Activated CD4-positive, alpha-beta memory T cell treated with anti-CD3 and anti-CD28 coated beads for 36 hours (primary cell): ENCODE results near the gene GJC1. TPM values are rescaled to one million over a fixed set of nuclear protein-coding genes. Genes with fewer than 3 reads are reported as not detected.
A peak's percentile ranks its signal among the peaks of the same experiment; 100 is the strongest.
"Not testable (repeated sequence)": the region's sequence is repeated elsewhere in the genome, so short reads cannot be mapped to it uniquely, and the experiment has no call there.

Experiments used
- CTCF ChIA-PET: fragments of 350-600 bp; sonication (Branson Sonifier 250); formaldehyde crosslinking; loops from one replicate; lab custom pipeline; 2021; ENCODE audit warnings: antibody characterized with exemption, inconsistent platforms; lab: Charles Lee
- POLR2A ChIA-PET: fragments of 350-600 bp; sonication (Branson Sonifier 250); formaldehyde crosslinking; loops from one replicate; lab custom pipeline; 2021; ENCODE audit warnings: antibody characterized with exemption; lab: Charles Lee
- DNase-seq: peaks from one replicate; pipeline ENCODE4 v3.0.0-alpha.2; 2020
- H3K27ac Mint-ChIP-seq: one replicate; pipeline ENCODE4 v1.8.0; 2021; ENCODE audit warnings: mixed read lengths
- H3K27me3 Mint-ChIP-seq: one replicate; pipeline ENCODE4 v1.8.0; 2021; ENCODE audit warnings: mixed read lengths
- H3K36me3 Mint-ChIP-seq: one replicate; pipeline ENCODE4 v1.8.0; 2021; ENCODE audit warnings: mixed read lengths
- H3K4me1 Mint-ChIP-seq: one replicate; pipeline ENCODE4 v1.8.0; 2021; ENCODE audit warnings: low read depth, mixed read lengths
- H3K4me3 Mint-ChIP-seq: one replicate; pipeline ENCODE4 v1.8.0; 2021; ENCODE audit warnings: mild to moderate bottlenecking, mixed read lengths
- H3K9me3 Mint-ChIP-seq: one replicate; pipeline ENCODE4 v1.8.0; 2021; ENCODE audit warnings: mixed read lengths
- intact Hi-C: fragments of 100-400 bp; cut with micrococcal nuclease; formaldehyde crosslinking; loops from one replicate; pipeline ENCODE4 v1.15.1; 2023
- total RNA-seq, 2 experiments: library from RNA; stranded (reverse); gene quantifications; one replicate each; pipeline ENCODE4 v1.2.3, GENCODE V29; 2021

Gene GJC1
- total RNA-seq, 2 experiments from 2014 or later = 1.9 to 2.7 TPM

GRCh38 chr17:44765965-44766364 lies 64.1 kb downstream of the GJC1 start:
- DNase-seq = no peak
- intact Hi-C loops = no loop called here
- no peaks in the 10 kb centered on the region for H3K4me1 Mint-ChIP-seq
- H3K4me3 Mint-ChIP-seq = no peak overlapping the region
- H3K9me3 Mint-ChIP-seq = no peaks in the 10 kb centered on the region
- POLR2A ChIA-PET = no interaction called here
- CTCF ChIA-PET = no interaction called here
- H3K27me3 Mint-ChIP-seq = peaks cover 19% of the 10 kb centered on the region
- H3K27ac Mint-ChIP-seq = no peak overlapping the region
- H3K36me3 Mint-ChIP-seq = no peaks in the 10 kb centered on the region

GRCh38 chr17:44763170-44763569 lies 66.9 kb downstream of the GJC1 start:
- intact Hi-C loops = no loop called here
- no peaks in the 10 kb centered on the region for H3K36me3 Mint-ChIP-seq
- no peak for DNase-seq
- no peak overlapping the region for H3K4me3 Mint-ChIP-seq
- no peaks in the 10 kb centered on the region for H3K4me1 Mint-ChIP-seq
- POLR2A ChIA-PET = interaction anchor here (0.6 kb wide), 1 partner anchor 35 kb away, joined by 4 read pairs; no protein-coding TSS in a partner anchor
- CTCF ChIA-PET = interaction anchor here (1.1 to 1.4 kb wide), 2 partner anchors 12 to 241 kb away, joined by 3 read pairs; no protein-coding TSS in a partner anchor
- H3K27ac Mint-ChIP-seq = no peak overlapping the region
- H3K9me3 Mint-ChIP-seq = no peaks in the 10 kb centered on the region
- peaks cover 22% of the 10 kb centered on the region for H3K27me3 Mint-ChIP-seq

- Mint-ChIP-seq H3K9me3 (no peaks in the 10 kb centered on the region), H3K27ac (no peak overlapping the region), H3K27me3 (peaks cover 28% of the 10 kb centered on the region), H3K4me1 (no peaks in the 10 kb centered on the region), H3K4me3 (no peak overlapping the region), H3K36me3 (no peaks in the 10 kb centered on the region)
- POLR2A ChIA-PET = no interaction called here
- intact Hi-C loops = no loop called here
- DNase-seq = no peak
- CTCF ChIA-PET = interaction anchor here (1.0 to 1.4 kb wide), 2 partner anchors 13 kb away, joined by 3 read pairs; no protein-coding TSS in a partner anchor
These were observed 67.9 kb downstream of the GJC1 start for GRCh38 chr17:44761932-44762810.

GRCh38 chr17:44760474-44761308 lies 69.4 kb downstream of the GJC1 start:
- H3K9me3 Mint-ChIP-seq = no peaks in the 10 kb centered on the region
- H3K27ac Mint-ChIP-seq = no peak overlapping the region
- intact Hi-C loops = no loop called here
- H3K36me3 Mint-ChIP-seq = no peaks in the 10 kb centered on the region
- ChIA-PET POLR2A (no interaction called here), CTCF (interaction anchor here (1.0 kb wide), 1 partner anchor 15 kb away, joined by 3 read pairs; no protein-coding TSS in a partner anchor)
- H3K27me3 Mint-ChIP-seq = peaks cover 28% of the 10 kb centered on the region
- no peak for DNase-seq
- H3K4me1 Mint-ChIP-seq = no peaks in the 10 kb centered on the region
- H3K4me3 Mint-ChIP-seq = no peak overlapping the region

GRCh38 chr17:44759916-44760243 lies 70.2 kb downstream of the GJC1 start:
- no peak for DNase-seq
- Mint-ChIP-seq H3K27me3 (peaks cover 28% of the 10 kb centered on the region), H3K4me1 (no peaks in the 10 kb centered on the region), H3K27ac (no peak overlapping the region), H3K9me3 (no peaks in the 10 kb centered on the region), H3K36me3 (no peaks in the 10 kb centered on the region), H3K4me3 (no peak overlapping the region)
- CTCF ChIA-PET = no interaction called here
- intact Hi-C loops = no loop called here
- POLR2A ChIA-PET = no interaction called here

- ChIA-PET CTCF (no interaction called here), POLR2A (no interaction called here)
- Mint-ChIP-seq H3K4me3 (no peak overlapping the region), H3K9me3 (no peaks in the 10 kb centered on the region), H3K27ac (no peak overlapping the region), H3K36me3 (no peaks in the 10 kb centered on the region), H3K4me1 (no peaks in the 10 kb centered on the region), H3K27me3 (peaks cover 28% of the 10 kb centered on the region)
- intact Hi-C loops = no loop called here
- DNase-seq = no peak
These were observed 70.8 kb downstream of the GJC1 start for GRCh38 chr17:44759086-44759915.

- Mint-ChIP-seq H3K4me3 (peak within 1 kb of the TSS; percentile 23), H3K9me3 (no peaks in the 10 kb centered on the region), H3K4me1 (no peaks in the 10 kb centered on the region), H3K36me3 (no peaks in the 10 kb centered on the region), H3K27me3 (peaks cover 25% of the 10 kb centered on the region), H3K27ac (no peak within 1 kb of the TSS)
- DNase-seq = no peak
- intact Hi-C loops = no loop called here
- CTCF ChIA-PET = no interaction called here
- POLR2A ChIA-PET = interaction anchor here (1.4 kb wide), 1 partner anchor 9 kb away, joined by 4 read pairs; no protein-coding TSS in a partner anchor
These were observed 71.5 kb downstream of the GJC1 start, which contains the start of gene ADAM11 for GRCh38 chr17:44758414-44759085. TSS of gene ADAM11 (plus strand) at chr17:44758988. CDS start at chr17:44759200, 212 bp downstream.

- Mint-ChIP-seq H3K36me3 (no peaks in the 10 kb centered on the region), H3K4me3 (peak overlapping the region; percentile 23), H3K27me3 (peaks cover 25% of the 10 kb centered on the region), H3K9me3 (no peaks in the 10 kb centered on the region), H3K27ac (no peak overlapping the region), H3K4me1 (no peaks in the 10 kb centered on the region)
- intact Hi-C loops = no loop called here
- POLR2A ChIA-PET = interaction anchor here (1.4 kb wide), 1 partner anchor 8 kb away, joined by 4 read pairs; no protein-coding TSS in a partner anchor
- no peak for DNase-seq
- CTCF ChIA-PET = no interaction called here
These were observed 72.1 kb downstream of the GJC1 start for GRCh38 chr17:44757918-44758413.

GRCh38 chr17:44757045-44757917 lies 72.8 kb downstream of the GJC1 start:
- H3K27ac Mint-ChIP-seq = no peak overlapping the region
- no peak for DNase-seq
- CTCF ChIA-PET = no interaction called here
- H3K4me3 Mint-ChIP-seq = no peak overlapping the region
- intact Hi-C loops = no loop called here
- H3K4me1 Mint-ChIP-seq = no peaks in the 10 kb centered on the region
- POLR2A ChIA-PET = interaction anchor here (1.4 kb wide), 1 partner anchor 8 kb away, joined by 4 read pairs; no protein-coding TSS in a partner anchor
- no peaks in the 10 kb centered on the region for H3K9me3 Mint-ChIP-seq
- no peaks in the 10 kb centered on the region for H3K36me3 Mint-ChIP-seq
- H3K27me3 Mint-ChIP-seq = peaks cover 25% of the 10 kb centered on the region

GRCh38 chr17:44755180-44755579 lies 74.9 kb downstream of the GJC1 start:
- POLR2A ChIA-PET, H3K4me1 Mint-ChIP-seq, intact Hi-C loops, H3K4me3 Mint-ChIP-seq, H3K9me3 Mint-ChIP-seq, DNase-seq, H3K27ac Mint-ChIP-seq, CTCF ChIA-PET, H3K36me3 Mint-ChIP-seq: not testable (repeated sequence)
- H3K27me3 Mint-ChIP-seq = peaks cover 14% of the 10 kb centered on the region
